Raji (cell line): ENCODE data around the gene PDE8B.

ENCODE experiments used
- POLR2A ChIP-seq: IDR thresholded peaks from 2 replicates; pipeline ENCODE4 v1.6.1; 2011; ENCODE audit warnings: low read depth, low read length, control low read depth; ENCODE audit not compliant: insufficient read depth

Gene PDE8B, protein sequence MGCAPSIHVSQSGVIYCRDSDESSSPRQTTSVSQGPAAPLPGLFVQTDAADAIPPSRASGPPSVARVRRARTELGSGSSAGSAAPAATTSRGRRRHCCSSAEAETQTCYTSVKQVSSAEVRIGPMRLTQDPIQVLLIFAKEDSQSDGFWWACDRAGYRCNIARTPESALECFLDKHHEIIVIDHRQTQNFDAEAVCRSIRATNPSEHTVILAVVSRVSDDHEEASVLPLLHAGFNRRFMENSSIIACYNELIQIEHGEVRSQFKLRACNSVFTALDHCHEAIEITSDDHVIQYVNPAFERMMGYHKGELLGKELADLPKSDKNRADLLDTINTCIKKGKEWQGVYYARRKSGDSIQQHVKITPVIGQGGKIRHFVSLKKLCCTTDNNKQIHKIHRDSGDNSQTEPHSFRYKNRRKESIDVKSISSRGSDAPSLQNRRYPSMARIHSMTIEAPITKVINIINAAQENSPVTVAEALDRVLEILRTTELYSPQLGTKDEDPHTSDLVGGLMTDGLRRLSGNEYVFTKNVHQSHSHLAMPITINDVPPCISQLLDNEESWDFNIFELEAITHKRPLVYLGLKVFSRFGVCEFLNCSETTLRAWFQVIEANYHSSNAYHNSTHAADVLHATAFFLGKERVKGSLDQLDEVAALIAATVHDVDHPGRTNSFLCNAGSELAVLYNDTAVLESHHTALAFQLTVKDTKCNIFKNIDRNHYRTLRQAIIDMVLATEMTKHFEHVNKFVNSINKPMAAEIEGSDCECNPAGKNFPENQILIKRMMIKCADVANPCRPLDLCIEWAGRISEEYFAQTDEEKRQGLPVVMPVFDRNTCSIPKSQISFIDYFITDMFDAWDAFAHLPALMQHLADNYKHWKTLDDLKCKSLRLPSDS

DNA sequence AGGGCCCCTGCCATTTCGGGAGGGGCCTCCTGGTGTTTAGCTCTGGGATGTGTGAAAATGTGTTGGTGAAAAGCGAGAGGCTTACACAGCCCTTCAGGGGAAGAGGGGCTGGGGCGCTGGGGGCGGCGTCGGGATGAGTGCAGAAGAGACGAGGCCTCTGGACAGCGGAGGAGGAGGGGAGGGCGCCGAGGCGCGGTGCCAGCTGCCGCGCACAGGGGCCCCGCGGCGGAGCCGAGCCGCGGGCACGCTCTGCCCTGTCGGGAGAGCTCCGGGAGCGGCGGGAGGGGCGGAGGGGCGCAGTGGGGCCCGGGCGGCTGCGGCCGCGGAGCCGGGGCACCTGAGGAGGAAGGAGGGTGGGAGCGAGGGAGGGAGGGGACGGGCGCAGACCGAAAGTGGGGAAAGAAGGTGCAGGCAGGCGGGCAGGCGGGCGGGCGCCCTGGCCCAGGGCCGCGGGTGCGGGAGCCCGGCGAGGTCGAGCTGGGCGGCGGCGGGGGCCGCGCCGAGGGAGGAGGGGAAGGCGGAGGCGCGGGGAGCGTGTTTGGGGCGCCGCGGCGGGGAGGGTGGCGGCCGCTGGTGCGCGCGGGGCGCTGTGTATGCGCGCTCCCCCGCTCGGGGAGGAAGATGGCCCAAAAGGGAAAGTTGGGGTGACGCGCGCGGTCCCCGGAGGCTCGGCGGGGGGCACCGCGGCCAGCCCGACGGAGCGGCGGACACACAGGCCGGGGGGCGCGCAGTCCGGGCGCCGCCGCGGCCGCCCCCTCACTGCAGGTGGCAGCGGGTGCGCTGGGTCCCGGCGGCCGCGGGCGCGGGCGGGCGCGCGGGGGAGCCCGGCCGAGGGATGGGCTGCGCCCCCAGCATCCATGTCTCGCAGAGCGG is at the start of gene PDE8B:
PDE8B (plus strand) TSS at position 590 of the 873 bp plus-strand sequence; CDS start at position 836, 246 bp downstream.
- no peak for TF ChIP-seq POLR2A

DNA sequence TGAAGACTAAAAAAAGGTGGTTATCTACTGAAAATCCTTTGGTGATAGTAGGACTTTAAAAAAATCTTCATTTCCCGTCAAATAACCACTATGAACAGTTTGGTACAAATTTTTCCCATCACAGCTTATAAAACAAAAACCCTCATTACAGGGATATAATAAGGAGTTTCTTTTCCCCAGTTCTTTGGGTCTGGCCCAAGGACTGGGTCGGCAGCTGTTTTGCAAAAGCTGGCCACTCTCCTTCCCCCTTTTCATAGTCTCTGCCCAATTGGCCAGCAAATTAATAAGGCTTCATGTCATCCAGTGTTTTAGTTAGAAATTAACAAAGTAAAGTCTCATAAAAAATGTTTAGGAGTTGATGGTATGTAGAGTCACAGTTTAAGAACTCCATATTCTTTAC is 47.0 kb upstream of the PDE8B start:
- TF ChIP-seq POLR2A: no peak

DNA sequence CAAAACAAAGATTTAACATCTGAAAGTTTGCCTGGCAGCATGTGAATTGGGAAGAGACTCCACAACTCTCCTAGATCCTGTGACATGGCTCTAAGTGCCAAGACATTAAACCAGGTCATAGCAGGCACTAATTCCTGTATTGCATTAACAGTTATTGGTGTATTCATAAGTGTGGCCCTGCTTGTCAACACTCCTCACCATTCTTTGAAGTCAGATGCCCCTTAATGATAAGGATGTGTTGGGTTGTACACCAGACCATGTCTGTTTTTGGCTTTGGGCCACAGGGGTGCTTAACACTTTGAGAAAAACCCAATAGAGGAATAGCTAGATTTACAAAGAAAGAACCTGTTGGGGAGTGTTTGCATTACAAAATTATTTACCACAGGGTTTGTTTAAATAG is 43.4 kb upstream of the PDE8B start:
- TF ChIP-seq POLR2A: no peak

DNA sequence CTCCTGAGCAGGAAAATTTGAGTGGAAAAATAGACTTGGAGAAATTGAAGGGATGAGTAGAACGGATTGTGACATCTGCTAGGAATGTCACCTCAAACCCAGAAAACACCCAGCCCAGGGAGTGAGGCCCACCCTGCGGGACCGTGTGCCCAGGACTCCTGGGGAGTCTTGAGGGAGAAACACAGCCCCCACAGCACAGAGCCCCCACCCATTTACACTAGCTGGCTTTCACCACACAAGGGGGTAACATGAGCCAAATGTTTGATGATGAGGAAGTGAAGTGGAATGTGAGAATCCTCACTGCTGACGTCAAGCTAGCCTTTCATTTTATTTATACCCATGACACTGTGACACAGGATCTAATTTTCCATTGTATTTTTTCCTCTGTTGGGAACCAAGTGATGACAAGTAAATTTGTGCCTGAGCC is 42.8 kb upstream of the PDE8B start:
- no peak for TF ChIP-seq POLR2A

DNA sequence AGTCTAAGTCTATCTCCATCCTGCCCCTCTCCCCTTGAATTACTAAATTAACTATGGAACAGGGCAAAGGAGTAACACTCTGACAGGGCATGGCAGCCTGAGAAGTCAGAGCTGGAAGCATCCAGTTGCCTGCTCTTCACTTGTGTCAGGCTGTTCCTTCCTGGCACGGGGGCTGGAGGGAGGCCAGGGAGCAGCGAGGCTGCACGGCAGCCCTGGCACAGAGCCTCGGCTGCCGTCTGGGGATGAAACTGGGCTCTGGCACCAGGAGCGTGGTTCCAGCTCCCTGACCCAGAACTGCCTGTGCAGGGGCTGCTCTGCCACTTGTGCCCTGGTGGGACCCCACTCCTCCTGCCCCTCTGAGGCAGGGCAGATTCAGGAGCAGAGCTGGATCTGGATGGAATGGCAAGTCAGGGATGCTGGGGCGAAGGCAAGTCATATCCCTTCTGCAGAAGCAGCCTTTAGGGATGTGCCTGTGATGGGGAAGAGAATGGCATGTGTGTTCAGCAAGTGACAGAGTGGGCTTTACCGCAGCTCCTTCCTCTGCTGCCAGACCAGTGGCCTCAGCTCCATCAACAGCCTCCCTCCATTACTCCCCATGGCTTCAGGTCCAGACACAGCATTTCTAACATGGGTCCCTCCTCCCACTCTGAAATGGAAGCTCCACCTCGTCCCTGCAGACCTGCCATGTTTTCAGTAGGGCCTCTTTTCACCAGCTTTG is 42.2 kb upstream of the PDE8B start:
- TF ChIP-seq POLR2A: no peak

DNA sequence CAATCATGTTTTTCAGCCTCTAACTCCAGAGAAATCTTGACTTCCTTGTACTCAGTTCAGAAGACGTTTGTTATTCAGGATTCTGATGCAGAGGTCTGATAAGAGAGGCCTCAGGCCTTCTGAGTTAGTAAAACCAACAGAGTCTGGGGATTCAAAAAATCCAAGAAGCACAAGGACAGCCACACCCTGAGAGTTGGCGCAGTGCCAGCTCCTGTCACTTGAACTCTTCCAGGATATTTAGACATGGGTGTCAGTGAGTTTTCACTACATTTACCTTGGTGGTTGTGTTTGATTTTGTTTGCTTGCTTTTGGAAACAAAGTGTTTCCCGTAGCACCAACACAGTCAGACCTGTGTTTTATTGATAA is 41.6 kb upstream of the PDE8B start:
- no peak for TF ChIP-seq POLR2A

DNA sequence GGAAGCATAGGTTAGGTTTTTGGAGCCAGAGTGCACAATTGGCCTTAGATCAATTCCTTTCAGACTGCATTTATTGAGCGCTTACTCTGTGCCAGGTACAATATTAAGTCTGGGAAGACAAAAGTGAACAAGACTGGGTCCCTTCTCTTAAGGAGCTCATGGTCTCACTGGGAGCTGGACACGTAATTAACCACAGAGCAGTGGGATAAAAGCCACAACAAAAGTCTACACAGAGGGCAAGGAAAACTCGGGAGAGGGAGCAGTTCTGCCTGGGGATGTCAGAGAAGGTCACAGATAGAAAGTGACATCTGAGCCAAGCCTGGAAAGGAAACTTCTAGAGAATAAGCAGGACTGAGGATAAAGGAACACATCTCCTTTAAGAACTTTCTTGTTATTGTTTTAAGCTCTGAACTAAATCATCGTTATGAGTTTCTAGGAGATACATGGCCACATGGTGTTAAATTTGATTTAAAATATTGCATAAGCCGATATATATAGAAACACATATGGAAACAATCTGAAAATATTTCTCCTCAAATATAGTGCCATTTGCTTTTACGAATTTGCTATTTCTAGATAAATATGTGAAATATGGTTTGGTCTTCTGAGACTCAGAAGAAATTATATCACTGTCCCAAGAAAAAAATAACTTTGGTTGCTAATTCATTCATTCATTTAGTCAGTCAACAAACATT is 40.1 kb upstream of the PDE8B start:
- no peak for TF ChIP-seq POLR2A

DNA sequence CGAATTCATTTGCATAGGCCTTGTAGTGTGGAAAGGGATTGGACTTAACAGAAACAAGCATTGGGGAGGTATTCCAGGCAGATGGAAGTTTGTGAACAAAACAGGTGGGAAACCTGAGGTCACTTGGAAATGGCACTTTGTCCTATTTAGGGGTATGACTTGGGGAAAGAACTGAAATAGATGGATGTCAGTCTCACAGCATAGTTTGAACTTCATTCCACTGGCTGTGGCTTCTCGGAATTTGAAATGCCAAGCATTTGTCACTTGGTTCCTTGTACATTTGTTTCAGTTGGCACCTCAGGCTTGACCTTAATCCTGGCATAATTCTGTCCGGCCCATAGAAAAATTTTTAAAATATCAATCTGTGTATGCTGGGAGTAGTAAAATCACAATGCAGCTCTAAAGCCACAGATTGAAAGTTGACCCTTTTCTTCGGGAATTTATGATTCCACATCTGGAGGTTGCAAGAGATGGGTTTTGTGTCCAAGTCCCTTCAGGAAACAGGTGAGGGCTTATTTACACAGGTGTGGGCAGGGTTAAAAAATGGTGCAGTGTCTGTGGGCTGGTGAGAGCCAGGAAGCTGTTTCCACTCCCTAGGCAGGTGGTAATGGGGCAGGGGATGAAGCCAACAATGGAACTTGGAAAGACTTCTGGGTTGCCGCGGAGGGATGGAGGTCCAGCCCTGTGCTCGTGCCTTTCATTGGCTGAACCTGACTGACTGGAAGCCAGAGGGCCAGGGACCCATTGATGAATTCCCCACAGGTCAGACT is 39.2 kb upstream of the PDE8B start:
- TF ChIP-seq POLR2A: no peak

DNA sequence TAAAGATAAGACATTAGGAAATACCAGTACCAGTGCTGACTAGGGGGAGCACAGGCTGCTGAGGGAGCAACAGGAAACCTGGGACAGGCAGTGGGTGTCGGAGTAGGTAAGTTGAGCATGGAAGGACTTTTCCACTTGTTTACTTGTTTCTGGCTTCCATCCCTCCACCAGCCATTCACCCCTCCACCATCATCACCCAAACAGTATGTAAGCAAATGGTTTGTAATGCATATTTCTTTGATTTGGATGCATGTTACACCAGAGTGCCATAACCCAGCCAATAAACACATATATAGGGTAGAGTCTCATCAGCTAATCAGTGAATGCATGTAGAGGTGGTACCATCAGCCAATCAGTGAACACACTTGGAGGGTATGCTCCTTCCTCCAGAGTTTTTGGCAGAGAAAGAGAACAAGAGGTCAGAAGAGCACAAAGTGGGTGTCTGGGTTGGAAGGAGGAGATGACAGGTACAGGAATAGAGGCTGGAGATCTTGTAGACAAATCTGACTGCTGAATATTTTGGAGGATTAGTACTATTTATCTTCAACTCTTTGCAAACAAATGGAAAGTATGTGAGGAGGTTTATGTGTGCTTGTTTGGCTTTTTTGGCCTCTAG is 37.7 kb upstream of the PDE8B start:
- TF ChIP-seq POLR2A: no peak

DNA sequence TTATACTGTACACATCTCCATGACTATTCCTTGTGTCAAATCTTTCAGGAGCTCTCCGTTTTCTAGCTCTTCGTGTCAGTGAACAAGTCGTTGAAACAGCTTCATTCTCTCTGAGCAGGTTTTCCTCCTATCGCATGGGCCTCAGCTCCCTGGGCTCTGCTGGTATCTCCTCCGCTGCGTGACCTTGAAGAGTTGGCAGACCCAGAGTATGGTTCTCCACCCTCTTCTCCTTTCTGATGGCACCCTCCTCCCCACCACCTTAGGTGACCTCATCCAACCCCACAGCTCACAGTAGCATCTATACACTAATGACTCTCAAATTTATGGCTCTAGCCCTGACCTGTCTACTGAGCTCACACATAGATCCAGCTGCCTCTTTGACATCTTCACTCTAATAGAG is 36.0 kb upstream of the PDE8B start:
- TF ChIP-seq POLR2A: no peak

DNA sequence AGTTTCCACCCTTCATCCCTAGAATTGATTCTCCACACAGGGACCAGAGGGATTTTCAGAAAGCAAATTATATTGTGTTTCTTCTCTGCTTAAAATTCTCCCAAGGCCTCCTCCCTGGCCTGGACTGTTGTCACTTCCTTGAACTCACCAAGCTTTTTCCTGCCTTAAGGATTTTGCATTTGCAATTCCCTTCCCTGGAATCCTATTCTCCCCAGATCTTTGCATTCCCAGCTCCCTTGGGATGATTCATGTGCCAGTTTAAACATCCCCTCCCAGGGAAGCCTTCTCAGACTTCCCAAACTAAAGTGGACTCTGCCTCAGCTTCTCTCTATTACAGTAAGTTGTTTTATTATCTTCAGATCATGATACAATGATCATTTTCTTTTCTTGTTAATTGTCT is 35.2 kb upstream of the PDE8B start:
- no peak for TF ChIP-seq POLR2A

DNA sequence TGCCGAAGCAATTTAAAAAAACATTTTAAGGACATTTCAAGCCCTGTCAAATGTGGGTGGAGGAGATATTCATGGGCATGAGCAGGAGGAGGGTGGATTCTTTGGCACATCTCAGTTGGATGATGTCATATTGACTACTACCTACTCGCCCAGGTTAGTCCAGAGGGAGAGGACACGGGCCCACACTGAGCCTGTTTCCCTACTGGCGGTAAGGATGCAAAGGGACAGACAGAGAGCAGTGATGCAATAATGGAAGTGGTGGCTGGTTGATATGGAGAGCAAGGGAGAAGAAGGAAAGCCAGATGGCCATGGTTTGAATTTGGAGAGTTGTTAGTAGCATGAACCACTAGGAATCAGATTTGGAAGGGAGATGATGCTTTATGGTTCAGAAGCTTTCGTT is 34.1 kb upstream of the PDE8B start:
- TF ChIP-seq POLR2A: no peak

DNA sequence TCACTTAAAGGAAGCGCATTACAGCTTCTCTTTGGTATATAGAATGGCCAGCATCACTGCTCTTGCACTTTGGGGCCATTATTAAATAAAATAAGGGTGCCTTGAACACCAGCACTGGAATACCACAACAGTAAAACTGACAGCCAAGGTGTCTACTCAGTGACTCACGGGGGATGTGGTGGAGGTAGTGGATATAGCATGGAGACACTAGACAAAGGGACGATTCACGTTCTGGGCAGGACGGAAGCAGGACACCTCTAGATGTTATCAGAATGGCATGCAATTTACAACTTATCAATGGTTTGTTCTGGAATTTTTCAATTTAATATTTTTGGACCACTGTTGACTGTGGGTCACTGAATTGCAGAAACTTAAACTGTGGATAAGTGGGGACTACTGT is 32.9 kb upstream of the PDE8B start:
- TF ChIP-seq POLR2A: no peak
